Left lobe of liver (tissue), 2 donors: ENCODE results near the gene CADPS2. TPM values are rescaled to one million over a fixed set of nuclear protein-coding genes. Genes with fewer than 3 reads are reported as not detected.

ENCODE experiments used
- ATAC-seq: fragments of 200-7000 bp; cut with Tn5 transposase; one replicate; pipeline ENCODE4 v1.9.1; 2020; ENCODE audit warnings: mild to moderate bottlenecking, moderate library complexity
- DNase-seq: peaks from one replicate; pipeline ENCODE4 v3.0.0-alpha.2; 2020; ENCODE audit warnings: low spot score
- total RNA-seq: library from RNA; stranded (reverse); gene quantifications from one replicate; pipeline ENCODE4 v1.2.1, GENCODE V29; 2021
- donor health status: DM: no; HTN: no; CAD: no; lungs with moderate emphysema.
- donor health status: DM: no; HTN: yes; CAD: no.

CADPS2 gene
- total RNA-seq, 1 donor from 2014 or later: 13.2 TPM

DNA sequence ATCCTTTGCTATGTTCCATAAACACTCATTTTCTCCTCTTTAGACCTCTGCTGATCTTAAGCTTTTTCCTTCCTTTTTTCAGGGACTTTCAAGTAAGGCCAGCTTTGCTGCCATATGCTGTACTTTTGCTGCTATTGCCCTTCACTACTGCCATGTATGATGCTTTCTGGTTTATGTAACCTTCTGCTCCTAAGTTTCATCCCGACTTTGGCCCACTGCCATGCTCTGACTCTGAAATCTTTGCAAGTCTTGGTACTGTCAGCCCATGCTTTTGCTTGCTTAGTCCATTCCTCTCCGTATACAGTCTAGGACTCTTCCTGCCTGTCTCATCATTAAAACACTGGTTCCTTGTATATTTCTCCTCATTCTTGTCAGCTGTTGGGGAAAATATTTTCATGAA, 339.8 kb downstream of the CADPS2 start:
- peak; percentile 48 for DNase-seq
- ATAC-seq: no peak

DNA sequence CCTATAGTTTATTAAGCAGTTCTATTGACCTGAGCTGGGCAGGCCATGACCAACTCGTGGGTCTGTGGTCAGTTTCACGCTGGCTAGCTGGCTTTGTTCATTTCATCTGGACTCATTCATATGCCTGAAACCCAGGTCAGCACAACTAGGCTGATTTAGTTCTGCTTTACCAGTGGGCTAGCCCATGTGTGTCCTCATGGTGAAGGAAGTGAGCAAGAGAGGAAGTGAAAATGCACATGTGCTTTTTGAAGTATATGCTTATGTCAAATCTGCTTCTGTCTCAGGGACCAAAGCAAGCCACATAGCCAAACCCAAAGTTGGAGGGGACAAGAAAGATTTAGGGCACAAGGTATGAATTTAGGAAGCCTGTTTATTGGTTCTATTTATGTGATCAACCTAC, 341.8 kb downstream of the CADPS2 start:
- peak; percentile 42 for ATAC-seq
- DNase-seq: no peak

GRCh38 chr7:122543891-122544290, 342.4 kb downstream of the CADPS2 start:
- DNase-seq: no peak
- ATAC-seq: no peak

DNA sequence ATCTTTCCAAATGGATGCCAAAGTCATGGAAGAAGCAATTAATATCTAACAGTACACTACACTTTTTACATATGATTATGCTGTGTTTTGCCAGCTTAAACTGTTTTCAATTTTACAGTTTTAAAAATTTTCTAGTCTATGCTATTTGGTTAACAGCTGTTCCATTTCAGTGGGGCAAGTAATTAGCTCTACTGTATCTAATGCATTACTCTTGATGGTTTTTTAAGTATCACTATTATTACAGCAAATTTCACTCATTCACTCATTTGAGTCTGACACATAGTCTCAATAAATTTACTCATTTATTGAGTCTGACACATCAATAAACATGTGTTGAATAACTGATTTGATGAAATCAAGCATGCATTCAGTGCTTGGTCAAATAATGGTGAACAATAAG, 343.1 kb downstream of the CADPS2 start:
- no peak for ATAC-seq
- DNase-seq: no peak

GRCh38 chr7:122535086-122535485, 351.2 kb downstream of the CADPS2 start:
- DNase-seq (no peak), ATAC-seq (no peak)

DNA sequence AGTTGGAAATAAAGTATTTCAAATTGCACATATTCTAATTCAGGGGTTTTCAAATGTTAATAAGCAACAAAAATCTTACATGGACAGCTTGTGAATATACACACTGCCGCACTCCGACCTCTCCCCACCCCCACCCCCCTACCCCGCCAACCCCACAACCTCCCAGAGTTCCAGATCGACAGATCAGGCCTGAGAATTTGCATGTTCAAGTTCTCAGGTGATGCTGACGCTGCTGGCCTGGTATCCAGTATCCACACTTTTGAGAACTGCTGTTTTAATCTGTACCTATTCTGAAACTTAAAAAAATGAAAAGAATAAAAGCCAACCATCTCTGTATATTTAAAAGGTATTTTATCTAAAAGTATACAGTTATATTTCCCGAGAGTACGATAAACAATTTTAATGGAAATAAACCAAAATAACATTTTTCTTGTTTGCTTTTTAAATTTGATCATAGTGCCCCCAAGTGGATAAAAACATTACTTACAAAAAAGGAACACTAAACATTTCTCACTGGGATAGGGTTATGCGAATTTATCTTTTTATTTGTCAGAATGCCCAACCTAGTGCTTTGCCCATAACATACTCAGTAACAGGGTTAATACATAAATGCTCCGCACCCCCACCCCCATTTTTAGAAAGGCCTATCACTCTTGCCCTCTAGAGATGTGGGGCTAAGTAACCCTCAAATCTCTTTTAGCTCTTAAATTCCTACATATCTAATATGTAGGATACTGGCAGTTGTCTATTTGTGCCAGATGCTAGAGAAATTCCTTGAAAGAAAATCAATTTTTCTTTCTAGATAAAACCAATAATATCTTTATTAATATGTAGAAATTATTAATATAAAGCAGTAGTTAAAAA, 353.6 kb downstream of the CADPS2 start:
- ATAC-seq (peak; percentile 36), DNase-seq (no peak)

DNA sequence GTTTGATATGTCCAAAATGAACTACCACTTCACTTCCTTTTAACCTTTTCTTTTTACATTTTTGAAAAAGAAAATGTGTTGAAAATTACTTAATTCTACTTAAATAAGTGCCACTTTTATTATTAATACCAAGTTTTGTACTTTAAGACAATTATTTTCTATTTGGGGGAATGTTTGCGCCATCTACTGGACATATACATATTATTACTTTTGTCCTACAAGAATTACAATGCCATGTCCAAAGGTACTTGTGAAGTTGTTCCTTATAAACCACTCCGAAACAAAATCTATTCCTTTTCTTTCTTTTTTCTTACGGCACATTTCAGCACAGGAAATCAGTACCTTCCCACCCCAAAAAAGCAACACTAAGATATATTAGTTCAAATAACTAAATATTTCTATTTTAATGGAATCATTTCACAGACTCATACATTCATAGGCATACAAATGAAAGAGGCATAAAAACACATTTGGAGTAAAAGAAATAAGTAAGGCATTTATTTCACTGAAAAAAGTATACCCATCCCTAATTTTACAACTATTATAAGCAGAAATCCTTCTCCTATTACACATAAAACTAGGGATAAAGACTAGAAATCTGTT, 357.3 kb downstream of the CADPS2 start:
- DNase-seq: no peak
- peak; percentile 69 for ATAC-seq

DNA sequence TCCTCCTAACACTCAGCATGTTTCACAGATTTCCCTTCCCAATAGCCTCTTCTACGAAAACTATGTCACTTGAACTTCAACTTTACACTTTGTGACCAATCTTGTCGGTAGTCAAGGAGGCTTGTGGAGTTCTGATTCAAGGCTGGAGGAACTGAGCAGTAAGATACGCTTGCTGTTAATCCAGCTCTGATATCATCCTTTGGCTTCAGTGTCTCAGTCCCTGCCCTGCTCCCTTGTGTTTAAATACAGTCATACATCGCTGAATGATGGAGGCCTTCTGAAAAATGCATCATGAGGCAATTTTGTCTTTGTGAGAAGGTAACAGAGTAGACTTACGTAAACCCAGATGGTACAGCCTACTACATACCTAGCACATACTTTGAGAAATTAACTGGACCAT, 360.9 kb downstream of the CADPS2 start:
- ATAC-seq: no peak
- no peak for DNase-seq

GRCh38 chr7:122521767-122522166, 364.5 kb downstream of the CADPS2 start:
- no peak for DNase-seq
- no peak for ATAC-seq

DNA sequence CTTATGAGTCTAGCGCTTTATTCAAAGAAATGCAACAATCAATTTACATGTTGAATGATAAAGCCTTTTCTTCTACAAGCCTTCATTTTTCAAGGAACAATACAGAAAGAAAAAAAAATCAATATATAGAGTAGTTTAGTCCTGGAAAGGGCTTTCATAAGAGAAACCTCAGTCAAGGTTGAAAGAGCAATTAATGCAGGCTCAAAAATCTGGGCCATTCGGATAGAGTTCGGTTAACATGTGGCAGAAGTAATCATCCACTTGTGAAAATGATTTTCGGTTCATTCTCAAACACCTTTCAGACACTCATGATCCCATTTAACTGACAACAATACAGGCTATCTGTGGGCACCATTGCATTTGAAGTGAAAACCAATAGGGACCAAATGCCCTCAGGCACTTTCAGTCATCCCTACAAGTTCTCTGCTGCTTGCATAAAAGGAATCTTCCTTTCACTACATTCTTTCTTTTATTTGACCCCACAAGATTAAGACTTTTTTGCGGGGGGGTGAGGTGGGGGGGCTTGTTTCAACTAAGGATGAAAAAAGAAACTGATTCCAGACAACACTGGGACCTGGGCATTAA, 365.2 kb downstream of the CADPS2 start:
- DNase-seq: no peak
- ATAC-seq: no peak

GRCh38 chr7:122518488-122518887, 367.8 kb downstream of the CADPS2 start:
- DNase-seq: no peak
- ATAC-seq: no peak

DNA sequence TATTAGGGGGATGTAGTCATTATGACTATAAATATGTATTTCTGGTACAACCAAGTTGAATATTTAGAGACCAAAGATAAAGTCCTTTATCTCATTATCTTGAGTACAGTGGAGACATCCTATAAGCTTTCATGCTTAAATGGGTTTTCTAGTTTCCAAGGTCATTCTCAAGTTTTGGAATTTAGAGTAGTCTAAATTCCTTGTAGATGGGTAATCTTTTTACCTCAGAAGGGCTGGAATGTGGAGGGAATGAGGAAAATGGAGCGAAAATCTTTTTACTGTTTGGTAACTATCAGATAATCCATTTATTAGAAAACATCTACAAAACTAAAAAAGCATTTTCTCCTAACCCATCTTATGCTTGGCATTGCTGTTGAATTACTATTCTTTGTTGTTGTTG, 368.7 kb downstream of the CADPS2 start:
- DNase-seq: no peak
- no peak for ATAC-seq

- peak; percentile 83 for DNase-seq
- ATAC-seq: peak; percentile 99
Measured at GRCh38 chr7:122515404-122515803, 370.9 kb downstream of the CADPS2 start.

DNA sequence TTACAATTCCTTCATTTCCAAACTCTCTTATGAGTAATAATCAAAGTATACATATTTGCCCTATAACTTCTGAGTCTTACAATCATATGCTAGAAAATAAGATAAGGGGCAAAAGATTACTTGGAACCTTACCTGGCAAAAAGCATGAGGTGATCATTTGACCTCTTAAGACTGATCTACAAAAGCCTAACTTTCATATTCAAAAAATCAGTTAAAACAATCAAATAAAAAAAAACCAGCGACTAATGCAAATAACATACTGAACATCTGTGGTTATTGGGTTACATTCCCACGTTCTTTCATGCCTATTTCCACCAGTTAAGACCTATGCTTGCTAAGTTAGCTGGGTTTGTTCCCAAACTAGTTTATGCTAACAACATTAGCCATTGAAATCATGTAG, 375.0 kb downstream of the CADPS2 start:
- ATAC-seq (no peak), DNase-seq (no peak)

DNA sequence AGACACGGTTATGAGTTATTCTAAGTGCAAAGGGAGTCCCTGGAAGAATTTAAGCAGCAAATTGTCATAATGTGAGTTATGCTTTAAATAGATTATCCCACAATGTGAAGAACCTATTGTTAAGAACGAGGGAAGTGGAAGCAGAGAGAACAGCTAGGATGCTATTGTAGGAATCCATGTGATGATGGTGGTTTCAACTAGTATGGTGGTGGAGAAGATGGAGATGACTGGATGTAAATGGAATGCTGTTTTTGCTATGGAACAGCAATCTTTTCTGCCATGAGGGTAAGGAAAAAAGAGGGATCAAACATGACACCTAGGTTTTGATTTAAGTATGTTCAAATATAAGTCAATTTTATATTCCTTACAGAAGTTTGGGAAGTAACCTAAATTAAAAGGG, 378.7 kb downstream of the CADPS2 start:
- ATAC-seq (no peak), DNase-seq (no peak)

DNA sequence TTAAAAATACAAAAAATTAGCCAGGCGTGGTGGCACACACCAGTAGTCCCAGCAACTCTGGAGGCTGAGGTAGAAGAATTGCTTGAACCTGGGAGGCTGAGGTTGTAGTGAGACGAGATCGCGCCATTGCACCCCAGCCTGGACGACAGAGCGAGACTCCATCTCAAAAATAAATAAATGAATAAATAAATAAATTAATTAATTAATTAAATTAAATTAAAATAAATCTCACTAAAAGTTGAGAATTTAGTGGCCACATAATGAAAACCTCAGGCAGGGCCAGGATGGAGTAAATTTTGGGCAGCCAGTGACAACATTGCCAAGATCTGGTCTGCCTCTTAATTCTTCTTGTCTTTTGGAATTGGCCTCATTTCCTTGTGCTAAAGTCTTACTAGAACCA, 394.3 kb downstream of the CADPS2 start:
- DNase-seq: no peak
- ATAC-seq: no peak

- no peak for DNase-seq
- no peak for ATAC-seq
Measured at GRCh38 chr7:122488241-122488640, 398.0 kb downstream of the CADPS2 start.

DNA sequence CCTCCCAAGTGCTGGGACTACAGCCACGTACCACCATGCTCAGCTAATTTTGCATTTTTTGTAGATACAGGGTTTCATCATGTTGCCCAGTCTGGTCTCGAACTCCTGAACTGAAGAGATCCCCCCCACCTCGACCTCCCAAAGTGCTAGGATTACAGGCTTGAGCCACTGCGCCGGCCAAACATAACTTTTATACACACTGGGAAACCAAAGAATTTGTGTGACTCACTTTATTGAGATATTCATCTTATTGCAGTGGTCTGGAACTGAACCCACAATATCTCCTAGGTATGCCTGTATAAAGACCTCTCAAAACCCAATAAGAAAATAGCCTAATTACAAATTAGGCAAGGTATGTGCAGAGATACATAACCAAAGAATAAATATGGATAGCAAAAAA, 399.1 kb downstream of the CADPS2 start:
- ATAC-seq: no peak

GRCh38 chr7:122485856-122486255, 400.4 kb downstream of the CADPS2 start:
- ATAC-seq: no peak
- DNase-seq: no peak

More for the DNA sequence above, 399.1 kb downstream of the CADPS2 start:
- no peak for DNase-seq

DNA sequence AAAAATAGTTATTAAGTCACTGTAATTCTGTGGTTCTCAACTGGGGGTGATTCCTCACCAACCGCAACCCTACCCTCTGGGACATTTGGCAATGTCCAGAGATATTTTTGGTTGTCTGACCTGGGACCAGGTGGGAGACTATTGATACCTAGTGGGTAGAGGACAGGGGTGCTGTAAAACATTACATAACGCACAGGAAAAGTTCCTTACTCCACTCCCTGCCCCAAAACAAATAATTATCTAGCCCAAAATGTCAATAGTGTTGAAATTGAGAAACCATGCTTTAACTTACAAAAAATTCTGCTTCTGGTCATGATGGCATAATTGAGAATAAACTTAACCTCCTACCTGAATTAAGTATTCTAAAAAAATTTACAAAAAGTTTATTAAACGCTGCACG, 404.0 kb downstream of the CADPS2 start:
- ATAC-seq (peak; percentile 80), DNase-seq (no peak)

GRCh38 chr7:122470859-122471258, 415.4 kb downstream of the CADPS2 start:
- no peak for DNase-seq
- ATAC-seq: no peak

DNA sequence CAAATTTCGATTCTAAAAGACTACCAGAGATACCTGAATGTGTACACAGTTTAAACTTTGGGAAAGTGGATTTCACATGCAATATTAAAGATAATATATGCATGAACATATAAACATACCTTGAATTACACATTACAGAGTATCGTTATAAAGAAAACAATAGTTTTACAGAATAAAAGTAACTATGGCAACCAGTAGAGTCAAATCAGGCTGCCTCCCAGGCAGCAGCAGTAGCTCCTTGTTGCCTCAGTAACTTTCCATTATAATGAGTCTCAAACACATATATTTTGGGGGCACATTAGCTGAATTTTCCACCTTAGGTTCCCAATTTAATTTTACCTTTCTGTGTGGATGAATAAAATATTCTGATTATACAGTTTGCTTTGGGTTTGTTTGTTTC, 417.3 kb downstream of the CADPS2 start:
- DNase-seq: no peak
- no peak for ATAC-seq
